HepG2 (cell line): Measurements from ENCODE around the gene EXOC3L4. TPM values are rescaled to one million over a fixed set of nuclear protein-coding genes. Genes with fewer than 3 reads are reported as not detected.
A peak's percentile ranks its signal among the peaks of the same experiment; 100 is the strongest.

ENCODE experiments used
- AGO2 ChIP-seq: fragments of 200-400 bp; formaldehyde crosslinking; optimal IDR thresholded peaks from 2 replicates; pipeline ENCODE3; 2017; ENCODE audit warnings: mild to moderate bottlenecking, low read depth, low read length, moderate library complexity
- DNMT1 ChIP-seq: sonication (generic); formaldehyde crosslinking; IDR thresholded peaks from 2 replicates; pipeline ENCODE4 v1.5.1; 2020; ENCODE audit warnings: mild to moderate bottlenecking, missing genetic modification reagents
- FOXA3 ChIP-seq: IDR thresholded peaks from 2 replicates; pipeline ENCODE4 v1.6.1; 2016; ENCODE audit warnings: missing genetic modification reagents, missing compliant biosample characterization
- GTF3A ChIP-seq: sonication (generic); formaldehyde crosslinking; conservative IDR thresholded peaks from 2 replicates; pipeline ENCODE4 v1.4.0; 2020; ENCODE audit warnings: mild to moderate bottlenecking, missing genetic modification reagents
- NFRKB ChIP-seq: fragments of 450-650 bp; IDR thresholded peaks from 2 replicates; pipeline ENCODE4 v1.6.1; 2017
- PHF21A ChIP-seq: sonication (generic); formaldehyde crosslinking; IDR thresholded peaks from 2 replicates; pipeline ENCODE4 v1.5.0; 2020; ENCODE audit warnings: mild to moderate bottlenecking, missing genetic modification reagents
- PPARG ChIP-seq: conservative IDR thresholded peaks from 2 replicates; pipeline ENCODE4 v1.6.1; 2016; ENCODE audit warnings: missing biosample characterization, missing genetic modification reagents
- RBM39 ChIP-seq: fragments of 200-400 bp; formaldehyde crosslinking; IDR thresholded peaks from one replicate; pipeline ENCODE4 v1.6.1; 2018; ENCODE audit warnings: antibody characterized with exemption, mild to moderate bottlenecking, low read depth, low read length; ENCODE audit not compliant: poor library complexity, severe bottlenecking
- SATB2 ChIP-seq: sonication (generic); formaldehyde crosslinking; IDR thresholded peaks from 2 replicates; pipeline ENCODE4 v1.5.0; 2020; ENCODE audit warnings: missing genetic modification reagents
- SP1 ChIP-seq, 2 experiments: fragments of 450-650 bp in 1 of 2; sonication (generic) in 1 of 2; formaldehyde crosslinking in 1 of 2; IDR thresholded peaks; 2 replicates each; pipeline versions ENCODE4 v1.4.0 to v1.6.1; 2016 to 2020; ENCODE audit warnings: missing genetic modification reagents in 1 of 2
- ZC3H13 ChIP-seq: sonication (generic); formaldehyde crosslinking; IDR thresholded peaks from 2 replicates; pipeline ENCODE4 v1.8.1; 2023; ENCODE audit warnings: mild to moderate bottlenecking, missing genetic modification reagents, moderate library complexity
- ZNF124 ChIP-seq: sonication (generic); formaldehyde crosslinking; IDR thresholded peaks from 2 replicates; pipeline ENCODE4 v1.4.0; 2020; ENCODE audit warnings: missing genetic modification reagents
- ZNF207 ChIP-seq: fragments of 450-650 bp; IDR thresholded peaks from 2 replicates; pipeline ENCODE4 v1.6.1; 2016; ENCODE audit warnings: antibody characterized with exemption, borderline replicate concordance
- ZNF234 ChIP-seq: sonication (generic); formaldehyde crosslinking; conservative IDR thresholded peaks from 2 replicates; pipeline ENCODE4 v1.5.1; 2020; ENCODE audit warnings: mild to moderate bottlenecking, missing genetic modification reagents
- ZNF343 ChIP-seq: sonication (generic); formaldehyde crosslinking; IDR thresholded peaks from 2 replicates; pipeline ENCODE4 v1.4.0; 2020; ENCODE audit warnings: mild to moderate bottlenecking, missing genetic modification reagents
- ZNF350 ChIP-seq: sonication (generic); formaldehyde crosslinking; IDR thresholded peaks from 2 replicates; pipeline ENCODE4 v1.4.0; 2020; ENCODE audit warnings: mild to moderate bottlenecking, low read depth, missing genetic modification reagents, borderline replicate concordance
- ZNF432 ChIP-seq: sonication (generic); formaldehyde crosslinking; IDR thresholded peaks from 2 replicates; pipeline ENCODE4 v1.5.0; 2020; ENCODE audit warnings: missing genetic modification reagents, mild to moderate bottlenecking, borderline replicate concordance
- ZSCAN12 ChIP-seq: sonication (generic); formaldehyde crosslinking; IDR thresholded peaks from 2 replicates; pipeline ENCODE4 v1.9.0; 2021; ENCODE audit warnings: mild to moderate bottlenecking, missing genetic modification reagents
- ZSCAN21 ChIP-seq: sonication (generic); formaldehyde crosslinking; IDR thresholded peaks from 2 replicates; pipeline ENCODE4 v1.8.0; 2022; ENCODE audit warnings: mild to moderate bottlenecking, missing genetic modification reagents, moderate library complexity, borderline replicate concordance
- polyA plus RNA-seq, 8 experiments: library from polyadenylated mRNA; depleted of rRNA in 3 of 8; stranded (reverse) in 7 of 8; unstranded in 1 of 8; fragments of >200 nt; fragmentation: Illumina TruSeq in 4 of 8; extraction: Trizol in 4 of 8; gene quantifications; 2 replicates each; pipeline versions ENCODE4 v1.2.1 to v1.2.3, GENCODE V29; 2011 to 2016; ENCODE audit warnings: low read depth in 4 of 8, missing spikeins in 1 of 8, mixed read lengths in 1 of 8; ENCODE audit not compliant: insufficient read depth in 1 of 8
- total RNA-seq, 5 experiments: library from RNA; depleted of rRNA; stranded (reverse); fragments of >200 nt; fragmentation: Illumina TruSeq; extraction: Trizol; gene quantifications; 2 replicates each; pipeline ENCODE4 v1.2.3, GENCODE V29; 2016; ENCODE audit warnings: low read depth in 1 of 5
- TF ChIP-seq, protein P1 (sequence below), 2 experiments: sonication (generic) in 1 of 2; formaldehyde crosslinking in 1 of 2; IDR thresholded peaks; 2 replicates each; pipeline versions ENCODE4 v1.4.0 to v1.6.1; 2018 to 2020; ENCODE audit warnings: missing genetic modification reagents in 2 of 2, borderline replicate concordance in 1 of 2, low read depth in 1 of 2, mild to moderate bottlenecking in 1 of 2, missing biosample characterization in 1 of 2
- TF ChIP-seq, protein P2 (sequence below): sonication (generic); formaldehyde crosslinking; IDR thresholded peaks from 2 replicates; pipeline ENCODE4 v1.4.0; 2020; ENCODE audit warnings: low read depth, mild to moderate bottlenecking, missing genetic modification reagents
- TF ChIP-seq, protein P3 (sequence below): sonication (generic); formaldehyde crosslinking; IDR thresholded peaks from 2 replicates; pipeline ENCODE4 v1.4.0; 2020; ENCODE audit warnings: missing genetic modification reagents, mild to moderate bottlenecking, borderline replicate concordance
- TF ChIP-seq, protein P4 (sequence below): sonication (generic); formaldehyde crosslinking; IDR thresholded peaks from 2 replicates; pipeline ENCODE4 v1.4.0; 2020; ENCODE audit warnings: missing genetic modification reagents

Gene EXOC3L4
- total and polyA plus RNA-seq, 2 of the 13 experiments (the other 11 are each of a cell fraction or from before 2014, with no cell fraction given) = 11.8 to 27.0 TPM

DNA sequence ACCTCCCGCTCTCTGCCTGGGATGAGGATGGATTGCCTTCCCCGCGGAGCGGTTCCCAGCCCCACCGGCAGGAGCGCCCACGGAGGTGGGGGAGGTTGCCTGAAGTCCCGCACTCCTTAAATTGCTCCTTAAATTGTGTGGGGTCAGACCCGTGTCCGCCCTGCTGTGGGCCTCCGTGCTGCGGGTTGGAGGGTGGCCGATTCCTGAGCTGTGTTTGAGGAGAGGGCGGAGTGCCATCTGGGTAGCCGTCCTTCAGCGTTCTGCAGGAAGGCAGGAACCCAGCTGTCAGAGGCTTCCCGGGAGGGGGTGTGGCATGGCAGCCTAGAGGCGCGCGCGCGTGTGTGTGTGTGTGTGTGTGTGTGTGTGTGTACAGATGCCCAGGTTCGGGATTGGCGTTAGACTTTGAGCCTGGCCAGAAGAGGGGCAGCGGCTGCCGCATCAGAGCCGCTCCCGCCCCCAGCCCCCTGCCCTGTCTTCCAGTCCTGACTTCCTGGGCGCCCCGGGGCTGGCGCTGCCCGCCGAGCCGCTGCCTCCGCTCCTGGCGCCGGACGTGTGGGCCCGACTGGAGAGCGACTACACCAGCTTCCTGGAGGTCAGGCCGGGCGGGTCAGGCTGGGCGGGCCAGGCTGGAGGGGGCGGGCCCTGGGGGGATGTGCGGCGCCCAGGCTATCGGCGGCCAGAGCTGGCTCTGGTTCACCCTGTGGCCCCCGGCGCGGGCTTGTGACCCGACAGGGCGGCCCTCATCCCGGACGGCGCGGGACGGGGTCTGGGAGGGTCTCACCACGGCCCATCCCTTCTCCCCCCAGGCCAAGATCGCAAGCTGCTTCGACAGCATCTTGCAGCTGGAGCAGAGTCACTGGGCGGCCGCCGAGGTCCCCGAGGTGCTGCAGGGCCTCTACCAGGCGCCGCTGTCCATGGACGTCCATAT, 9.2 kb downstream of the EXOC3L4 start (continued):
- TF ChIP-seq, protein P1, sequence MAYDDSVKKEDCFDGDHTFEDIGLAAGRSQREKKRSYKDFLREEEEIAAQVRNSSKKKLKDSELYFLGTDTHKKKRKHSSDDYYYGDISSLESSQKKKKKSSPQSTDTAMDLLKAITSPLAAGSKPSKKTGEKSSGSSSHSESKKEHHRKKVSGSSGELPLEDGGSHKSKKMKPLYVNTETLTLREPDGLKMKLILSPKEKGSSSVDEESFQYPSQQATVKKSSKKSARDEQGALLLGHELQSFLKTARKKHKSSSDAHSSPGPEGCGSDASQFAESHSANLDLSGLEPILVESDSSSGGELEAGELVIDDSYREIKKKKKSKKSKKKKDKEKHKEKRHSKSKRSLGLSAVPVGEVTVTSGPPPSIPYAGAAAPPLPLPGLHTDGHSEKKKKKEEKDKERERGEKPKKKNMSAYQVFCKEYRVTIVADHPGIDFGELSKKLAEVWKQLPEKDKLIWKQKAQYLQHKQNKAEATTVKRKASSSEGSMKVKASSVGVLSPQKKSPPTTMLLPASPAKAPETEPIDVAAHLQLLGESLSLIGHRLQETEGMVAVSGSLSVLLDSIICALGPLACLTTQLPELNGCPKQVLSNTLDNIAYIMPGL (CRISPR knock-in tag; IDR thresholded peaks at IDR 0.05; ENCODE audit: borderline replicate concordance in 1 of 2, low read depth in 1 of 2) = peak; percentile 30 to 50; a peak in 2 of 4 replicates
- TF ChIP-seq ZNF343 (CRISPR knock-in tag) = 0 out of 2 replicates have a peak, but pooled peaks have one; percentile 46
- no peak for TF ChIP-seq SP1 (IDR thresholded peaks at IDR 0.05)
- TF ChIP-seq SP1 (CRISPR knock-in tag; IDR thresholded peaks at IDR 0.05) = peak; percentile 64
- no peak for TF ChIP-seq ZNF207
- TF ChIP-seq, protein P2, sequence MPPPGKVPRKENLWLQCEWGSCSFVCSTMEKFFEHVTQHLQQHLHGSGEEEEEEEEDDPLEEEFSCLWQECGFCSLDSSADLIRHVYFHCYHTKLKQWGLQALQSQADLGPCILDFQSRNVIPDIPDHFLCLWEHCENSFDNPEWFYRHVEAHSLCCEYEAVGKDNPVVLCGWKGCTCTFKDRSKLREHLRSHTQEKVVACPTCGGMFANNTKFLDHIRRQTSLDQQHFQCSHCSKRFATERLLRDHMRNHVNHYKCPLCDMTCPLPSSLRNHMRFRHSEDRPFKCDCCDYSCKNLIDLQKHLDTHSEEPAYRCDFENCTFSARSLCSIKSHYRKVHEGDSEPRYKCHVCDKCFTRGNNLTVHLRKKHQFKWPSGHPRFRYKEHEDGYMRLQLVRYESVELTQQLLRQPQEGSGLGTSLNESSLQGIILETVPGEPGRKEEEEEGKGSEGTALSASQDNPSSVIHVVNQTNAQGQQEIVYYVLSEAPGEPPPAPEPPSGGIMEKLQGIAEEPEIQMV (CRISPR knock-in tag) = peak; percentile 63; the same call in 1 of the 2 replicates
- peak; percentile 74 for TF ChIP-seq RBM39
- TF ChIP-seq ZSCAN12 (CRISPR knock-in tag) = no peak
- TF ChIP-seq PPARG = no peak
- TF ChIP-seq NFRKB = no peak
- peak; percentile 78 for TF ChIP-seq PHF21A (CRISPR knock-in tag)
- TF ChIP-seq ZNF432 (CRISPR knock-in tag) = no peak
- peak; percentile 50 for TF ChIP-seq ZNF350 (CRISPR knock-in tag)
- TF ChIP-seq, protein P3, sequence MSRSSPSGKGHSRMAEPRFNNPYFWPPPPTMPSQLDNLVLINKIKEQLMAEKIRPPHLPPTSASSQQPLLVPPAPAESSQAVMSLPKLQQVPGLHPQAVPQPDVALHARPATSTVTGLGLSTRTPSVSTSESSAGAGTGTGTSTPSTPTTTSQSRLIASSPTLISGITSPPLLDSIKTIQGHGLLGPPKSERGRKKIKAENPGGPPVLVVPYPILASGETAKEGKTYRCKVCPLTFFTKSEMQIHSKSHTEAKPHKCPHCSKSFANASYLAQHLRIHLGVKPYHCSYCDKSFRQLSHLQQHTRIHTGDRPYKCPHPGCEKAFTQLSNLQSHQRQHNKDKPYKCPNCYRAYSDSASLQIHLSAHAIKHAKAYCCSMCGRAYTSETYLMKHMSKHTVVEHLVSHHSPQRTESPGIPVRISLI (CRISPR knock-in tag) = peak; percentile 71; the same call in 1 of the 2 replicates
- peak; percentile 99 for TF ChIP-seq ZC3H13 (CRISPR knock-in tag)
- TF ChIP-seq AGO2 = peak; percentile 89
- TF ChIP-seq ZNF234 = 0 out of 2 replicates have a peak, but pooled peaks have one; percentile 36
- no peak for TF ChIP-seq ZNF124 (CRISPR knock-in tag)
- no peak for TF ChIP-seq SATB2
- TF ChIP-seq FOXA3 = peak; percentile 4; the same call in 1 of the 2 replicates
- TF ChIP-seq DNMT1 (CRISPR knock-in tag) = no peak
- peak; percentile 82; the same call in 1 of the 2 replicates for TF ChIP-seq GTF3A (CRISPR knock-in tag)
- TF ChIP-seq, protein P4, sequence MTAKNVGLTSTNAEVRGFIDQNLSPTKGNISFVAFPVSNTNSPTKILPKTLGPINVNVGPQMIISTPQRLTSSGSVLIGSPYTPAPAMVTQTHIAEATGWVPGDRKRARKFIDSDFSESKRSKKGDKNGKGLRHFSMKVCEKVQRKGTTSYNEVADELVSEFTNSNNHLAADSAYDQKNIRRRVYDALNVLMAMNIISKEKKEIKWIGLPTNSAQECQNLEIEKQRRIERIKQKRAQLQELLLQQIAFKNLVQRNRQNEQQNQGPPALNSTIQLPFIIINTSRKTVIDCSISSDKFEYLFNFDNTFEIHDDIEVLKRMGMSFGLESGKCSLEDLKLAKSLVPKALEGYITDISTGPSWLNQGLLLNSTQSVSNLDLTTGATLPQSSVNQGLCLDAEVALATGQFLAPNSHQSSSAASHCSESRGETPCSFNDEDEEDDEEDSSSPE = peak; percentile 55
- TF ChIP-seq ZSCAN21 (CRISPR knock-in tag) = peak; percentile 82
